ENCODE measurements around the gene SLC35E3.

The SLC35E3 gene

DNA sequence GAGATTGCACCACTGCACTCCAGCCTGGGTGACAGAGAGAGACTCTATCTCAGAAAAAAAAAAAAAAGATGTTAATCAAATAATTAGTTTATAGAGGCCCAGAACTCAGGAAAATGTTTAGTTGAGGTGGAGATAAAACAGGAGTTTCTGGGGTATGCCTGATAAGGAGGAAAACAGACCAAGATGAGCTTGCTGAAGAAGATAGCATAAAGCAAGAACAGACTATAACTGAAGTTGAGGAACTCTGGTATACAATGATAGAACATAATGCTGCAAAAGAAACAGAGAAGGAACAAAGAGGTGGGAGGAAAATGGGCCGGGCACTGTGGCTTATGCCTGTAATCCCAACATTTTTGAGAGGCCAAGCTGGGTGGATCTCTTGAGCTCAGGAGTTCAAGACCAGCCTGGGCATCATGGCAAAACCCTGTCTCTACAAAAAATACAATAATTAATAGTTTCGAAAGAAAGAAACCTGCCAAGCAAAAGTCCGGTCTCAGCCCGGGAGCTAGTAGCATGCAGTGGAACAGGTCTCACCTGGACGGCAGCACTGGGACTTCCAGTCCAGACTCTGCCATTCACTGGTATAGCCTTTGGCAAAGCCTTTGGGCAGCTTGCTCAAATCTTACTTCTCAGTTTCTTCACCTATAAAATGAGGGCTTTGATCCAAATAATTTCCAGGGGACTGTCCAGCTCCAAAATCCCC, 25.4 kb downstream of the SLC35E3 start:
- DNase-seq, result no peak

GRCh38 chr12:68772714-68773113, 26.7 kb downstream of the SLC35E3 start:
- no peak for DNase-seq

GRCh38 chr12:68773582-68773981, 27.6 kb downstream of the SLC35E3 start:
- DNase-seq, result no peak

- DNase-seq, result no peak
These were observed 29.2 kb downstream of the SLC35E3 start for GRCh38 chr12:68775121-68775630.

GRCh38 chr12:68776976-68777610, 31.1 kb downstream of the SLC35E3 start:
- no peak for DNase-seq

- DNase-seq, result no peak
These were observed 33.3 kb downstream of the SLC35E3 start for GRCh38 chr12:68779280-68779679.

GRCh38 chr12:68780731-68781130, 34.8 kb downstream of the SLC35E3 start:
- no peak for DNase-seq

DNA sequence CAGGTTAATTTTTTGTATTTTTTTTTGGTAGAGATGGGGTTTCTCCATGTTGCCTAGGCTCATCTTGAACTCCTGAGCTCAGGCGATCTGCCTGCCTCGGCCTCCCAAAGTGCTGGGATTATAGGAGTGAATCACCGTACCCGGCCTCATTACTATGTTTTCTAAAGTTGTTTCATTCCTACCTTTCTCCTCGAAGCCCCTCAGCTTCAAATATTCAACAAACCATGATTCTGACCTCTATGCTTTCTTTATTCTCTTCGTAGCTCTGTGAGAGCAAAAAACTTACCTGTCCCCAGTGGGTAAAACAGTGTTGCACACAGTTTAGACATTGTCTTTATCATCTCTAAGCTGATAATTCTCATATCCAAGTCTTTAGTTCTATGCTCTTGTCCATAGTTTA, 35.8 kb downstream of the SLC35E3 start:
- no peak for DNase-seq

DNA sequence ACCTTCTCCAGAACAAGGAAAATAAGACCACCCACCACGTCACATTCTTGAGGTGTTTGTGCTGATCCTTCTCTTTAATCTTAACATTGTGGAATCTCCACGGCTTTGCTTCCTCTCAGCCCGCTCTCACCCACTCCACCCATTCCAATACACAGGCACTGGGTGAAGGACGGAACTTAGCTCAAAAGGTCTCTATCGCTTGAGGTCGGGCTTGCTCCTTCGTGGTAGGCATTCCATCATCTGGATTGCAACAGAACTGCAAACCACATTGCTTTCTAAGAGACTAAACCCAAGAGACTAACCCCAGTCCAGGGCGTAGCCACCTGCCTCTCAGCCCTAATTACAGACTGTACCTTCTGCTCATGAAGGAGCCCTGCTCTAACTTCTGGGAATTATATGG, 38.0 kb downstream of the SLC35E3 start:
- no peak for DNase-seq

GRCh38 chr12:68785358-68785757, 39.4 kb downstream of the SLC35E3 start:
- no peak for DNase-seq

DNA sequence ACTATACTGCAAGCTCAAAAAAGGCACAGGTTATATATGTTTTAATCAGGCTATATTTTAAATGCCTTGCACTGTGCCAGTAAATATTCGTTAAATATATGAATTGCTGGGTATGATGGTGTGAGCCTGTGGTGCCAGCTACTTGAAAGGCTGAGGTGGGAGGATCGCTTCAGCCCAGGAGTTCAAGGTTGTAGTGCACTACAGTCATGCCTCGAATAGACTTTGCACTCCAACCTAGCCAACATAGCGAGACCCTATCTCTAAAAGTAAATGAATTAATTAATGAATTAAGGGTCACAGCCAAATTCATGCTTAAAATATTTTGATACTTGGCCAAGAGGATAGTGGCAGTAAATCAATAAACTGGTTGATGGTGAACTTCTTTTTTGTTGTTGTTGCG, 39.8 kb downstream of the SLC35E3 start:
- DNase-seq, result no peak

DNA sequence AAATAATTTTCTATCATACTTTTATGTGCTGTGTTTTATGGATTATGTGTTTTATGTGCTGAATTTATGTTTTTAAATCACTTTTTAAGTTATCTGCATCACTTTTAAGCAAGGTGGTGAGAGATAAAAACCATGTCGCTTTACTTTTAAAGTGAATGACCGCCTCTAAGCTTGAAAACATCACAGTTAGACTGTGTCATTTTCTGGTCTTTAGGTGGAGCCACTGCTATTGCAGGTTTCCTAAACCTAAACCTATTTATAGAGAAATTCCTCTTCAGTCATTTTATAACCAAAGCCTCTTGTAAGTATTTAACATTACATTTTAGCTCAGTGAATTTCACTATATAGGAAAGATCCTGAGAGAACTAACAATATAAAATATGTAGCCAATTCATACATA, 41.0 kb downstream of the SLC35E3 start:
- no peak for DNase-seq

- no peak for DNase-seq
These were observed 42.7 kb downstream of the SLC35E3 start for GRCh38 chr12:68788554-68789143.

DNA sequence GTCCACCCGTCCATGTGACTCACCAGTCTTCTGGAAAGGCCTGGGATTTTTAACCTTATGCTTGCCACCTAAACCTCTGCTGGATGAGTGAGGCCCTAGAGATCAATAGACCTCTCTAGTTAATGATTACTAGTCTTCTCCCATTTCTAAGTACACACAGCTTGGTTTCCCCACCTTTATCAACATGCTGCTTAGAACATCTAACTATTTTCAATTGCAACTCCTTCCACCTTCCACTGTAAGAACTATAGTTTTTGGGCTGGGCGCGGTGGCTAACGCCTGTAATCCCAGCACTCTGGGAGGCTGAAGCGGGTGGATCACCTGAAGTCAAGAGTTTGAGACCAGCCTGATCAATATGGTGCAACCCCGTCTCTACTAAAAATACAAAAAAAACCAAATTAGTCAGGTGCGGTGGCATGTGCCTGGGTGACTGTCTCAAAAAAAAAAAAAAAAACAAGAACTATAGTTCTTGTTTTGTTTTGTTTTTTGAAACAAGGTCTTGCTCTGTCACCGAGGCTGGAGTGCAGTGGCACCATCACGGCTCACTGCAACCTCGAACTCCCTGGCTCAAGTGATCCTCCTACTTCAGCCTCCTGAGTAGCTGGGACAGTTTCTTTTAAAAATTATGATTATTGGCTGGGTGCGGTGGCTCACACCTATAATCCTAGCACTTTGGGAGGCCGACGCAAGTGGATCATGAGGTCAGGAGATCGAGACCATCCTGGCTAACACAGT, 43.3 kb downstream of the SLC35E3 start:
- no peak for DNase-seq

DNA sequence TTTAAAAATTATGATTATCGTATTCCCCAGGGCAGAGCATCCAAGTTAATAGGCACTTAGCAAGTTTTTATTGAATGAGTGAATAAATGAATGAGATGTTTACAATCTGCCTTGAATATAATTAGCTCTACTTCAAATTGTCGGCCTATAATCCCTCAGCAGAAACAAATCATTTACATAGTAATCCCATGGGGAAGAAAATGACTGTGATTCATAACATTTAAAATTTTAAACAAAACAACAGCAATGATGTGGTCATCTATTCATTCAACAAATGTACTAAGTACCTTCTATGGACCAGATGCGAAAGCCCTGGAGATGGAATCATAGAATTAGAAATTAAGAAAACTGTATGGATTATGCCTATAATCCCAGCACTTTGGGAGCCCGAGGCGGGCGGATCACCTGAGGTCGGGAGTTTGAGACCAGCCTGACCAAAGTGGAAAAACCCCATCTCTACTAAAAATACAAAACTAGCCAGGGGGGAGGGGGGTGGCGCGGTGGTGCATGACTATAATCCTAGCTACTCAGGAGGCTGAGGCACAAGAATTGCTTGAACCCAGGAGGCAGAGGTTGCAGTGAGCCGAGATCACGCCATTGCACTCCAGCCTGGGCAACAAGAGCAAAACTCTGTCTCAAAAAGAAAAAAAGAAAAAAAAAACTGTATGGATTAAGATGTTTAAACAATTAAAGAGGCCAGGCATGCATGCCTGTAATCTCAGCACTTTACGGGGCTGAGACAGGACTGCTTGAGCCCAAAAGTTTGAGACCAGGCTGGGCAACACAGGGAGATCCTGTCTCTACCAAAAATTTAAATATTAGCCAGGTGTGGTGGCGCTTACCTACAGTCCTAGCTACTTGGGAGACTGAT, 44.3 kb downstream of the SLC35E3 start:
- peak; percentile 9 for DNase-seq

- DNase-seq, result no peak
These were observed 44.9 kb downstream of the SLC35E3 start for GRCh38 chr12:68790952-68791234.

DNA sequence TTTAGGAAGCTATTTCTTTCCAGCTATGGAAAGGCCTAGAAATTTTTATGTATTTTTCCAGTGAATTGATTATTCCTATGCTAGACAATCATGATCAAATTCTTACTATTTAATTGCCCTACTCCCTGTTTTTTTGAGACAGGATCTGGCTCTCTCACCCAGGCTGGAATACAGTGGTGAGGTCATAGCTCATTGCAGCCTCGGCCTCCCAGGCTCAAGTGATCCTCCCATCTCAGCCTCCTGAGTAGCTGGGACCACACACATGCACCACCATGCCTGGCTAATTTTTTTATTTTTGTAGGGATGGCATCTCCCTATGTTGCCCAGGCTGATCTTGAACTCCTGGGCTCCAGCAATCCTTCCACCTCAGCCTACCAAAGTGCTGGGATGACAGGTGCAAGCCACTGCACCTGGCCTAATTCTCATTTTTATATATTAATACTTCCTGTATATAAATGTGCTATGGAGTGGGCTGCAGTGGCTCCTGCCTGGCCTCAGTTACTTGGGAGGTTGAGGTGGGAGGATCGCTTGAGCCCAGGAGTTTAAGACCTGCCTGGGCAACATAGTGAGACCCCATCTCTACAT, 46.0 kb downstream of the SLC35E3 start:
- DNase-seq, result no peak

GRCh38 chr12:68792952-68793351, 47.0 kb downstream of the SLC35E3 start:
- peak; percentile 21 for DNase-seq

DNA sequence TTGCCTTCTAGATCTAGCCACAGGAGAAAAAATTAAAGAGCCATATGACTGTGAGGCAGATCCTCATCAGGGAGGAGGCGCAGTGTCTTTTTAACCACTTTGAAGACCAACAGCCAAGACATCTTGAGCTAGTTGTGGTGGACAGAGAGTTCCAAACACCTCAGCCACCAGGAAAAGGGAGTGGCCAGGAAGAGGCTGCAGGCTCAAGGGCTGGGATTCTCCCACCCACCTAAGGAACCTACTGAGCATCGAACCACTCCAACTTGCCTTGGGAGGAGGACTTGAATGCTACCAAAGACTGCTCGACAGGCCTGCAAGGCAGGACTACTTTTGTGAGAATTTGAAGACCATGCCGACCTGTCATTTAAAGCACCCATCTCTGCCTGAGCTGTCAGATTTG, 47.5 kb downstream of the SLC35E3 start:
- DNase-seq, result no peak

- DNase-seq, result no peak
These were observed 48.1 kb downstream of the SLC35E3 start for GRCh38 chr12:68793975-68794652.

- no peak for DNase-seq
These were observed 48.8 kb downstream of the SLC35E3 start for GRCh38 chr12:68794653-68795251.
